ENCODE data around the gene GABRR3.

GABRR3 gene

DNA sequence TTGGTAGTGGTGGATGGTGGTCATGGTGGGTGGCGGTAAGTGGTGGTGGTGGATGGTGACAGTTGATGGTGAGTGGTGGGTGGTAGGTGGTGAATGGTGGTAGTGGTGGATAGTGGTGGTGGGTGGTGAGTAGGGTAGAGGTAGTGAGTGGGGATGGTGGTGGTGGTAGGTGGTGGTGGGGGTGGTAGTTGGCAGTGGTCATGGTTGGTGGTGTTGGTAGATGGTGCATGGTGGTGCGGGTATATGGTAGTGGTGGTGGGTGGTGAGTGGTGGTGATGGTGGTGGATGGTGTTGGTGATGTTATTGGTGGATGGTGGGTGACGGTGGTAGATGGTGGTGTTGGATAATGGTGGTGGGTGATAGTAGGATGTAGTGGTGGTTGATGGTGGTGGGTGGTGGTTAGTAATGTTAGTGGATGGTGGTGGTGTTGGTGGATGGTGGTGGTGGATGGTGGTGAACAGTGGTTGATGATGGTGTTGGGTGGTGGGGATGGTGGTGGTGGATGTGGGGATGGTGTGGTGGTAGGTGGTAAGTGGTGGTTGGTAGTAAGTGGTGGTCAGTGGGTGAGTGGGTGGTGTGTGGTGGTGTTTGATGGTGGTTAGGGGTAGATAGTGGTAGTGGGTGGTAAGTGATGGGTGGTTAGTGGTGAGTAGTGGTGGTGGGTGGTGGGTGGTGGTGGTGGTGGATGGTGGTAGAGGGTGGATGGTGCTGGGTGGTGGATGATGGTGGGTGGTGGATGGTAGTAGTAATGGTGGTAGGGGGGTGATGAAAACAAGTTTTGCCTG is 46.1 kb downstream of the GABRR3 start:
- DNase-seq (ENCODE audit: low spot score) = no peak

- DNase-seq (ENCODE audit: low spot score) = no peak
These were observed 47.8 kb downstream of the GABRR3 start for GRCh38 chr3:97987306-97987705.

- DNase-seq (ENCODE audit: low spot score) = no peak
These were observed 51.1 kb downstream of the GABRR3 start for GRCh38 chr3:97983933-97984491.

DNA sequence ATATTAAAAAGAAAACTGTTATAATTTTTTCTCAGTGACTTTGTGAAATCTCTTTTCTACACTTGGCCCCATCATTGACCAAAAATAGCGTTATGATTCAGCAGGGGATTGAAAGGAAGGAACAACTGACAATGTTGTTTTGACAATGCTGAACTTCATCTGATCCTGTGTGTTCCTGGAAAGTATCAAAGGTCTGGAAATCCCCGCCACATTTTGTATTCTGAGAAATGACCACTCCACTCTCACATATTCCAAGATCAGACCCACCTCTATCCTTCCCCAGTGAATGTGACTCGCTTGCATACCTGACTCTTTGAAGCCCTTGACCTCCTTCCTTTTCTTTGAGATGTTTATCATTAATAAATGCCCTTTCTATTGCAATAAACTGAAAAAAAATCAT is 53.2 kb downstream of the GABRR3 start:
- no peak for DNase-seq (ENCODE audit: low spot score)

GRCh38 chr3:97979610-97980009 is 55.5 kb downstream of the GABRR3 start:
- no peak for DNase-seq (ENCODE audit: low spot score)

- DNase-seq (ENCODE audit: low spot score) = no peak
These were observed 59.6 kb downstream of the GABRR3 start for GRCh38 chr3:97975466-97975865.

DNA sequence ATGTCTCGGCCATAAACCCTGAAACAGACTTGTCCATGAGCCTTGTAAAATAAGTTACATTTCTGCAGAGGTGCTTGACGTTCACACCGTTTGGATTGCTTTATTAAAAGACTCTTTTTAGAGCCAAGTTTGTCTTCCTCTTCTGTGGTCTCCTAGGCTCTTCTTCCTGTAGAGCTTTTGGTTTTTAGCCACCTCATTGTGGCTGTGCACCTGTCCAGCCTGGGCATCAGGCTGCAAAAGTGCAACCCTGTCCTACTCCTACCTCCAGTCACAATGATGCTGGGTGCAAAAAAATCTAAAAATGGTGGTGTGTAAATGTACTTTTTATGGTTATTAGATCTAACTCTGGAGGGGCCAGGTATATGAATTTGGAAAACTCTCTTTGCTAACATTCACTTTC is 60.1 kb downstream of the GABRR3 start:
- no peak for DNase-seq (ENCODE audit: low spot score)

- DNase-seq (ENCODE audit: low spot score) = no peak
These were observed 62.1 kb downstream of the GABRR3 start for GRCh38 chr3:97972976-97973375.

GRCh38 chr3:97971679-97972567 is 63.2 kb downstream of the GABRR3 start, which contains the start of gene RIOX2:
Gene RIOX2 (minus strand): TSS chr3:97972431. CDS start chr3:97967593, 4,838 bp downstream.
- peak; percentile 75 for DNase-seq (ENCODE audit: low spot score)

DNA sequence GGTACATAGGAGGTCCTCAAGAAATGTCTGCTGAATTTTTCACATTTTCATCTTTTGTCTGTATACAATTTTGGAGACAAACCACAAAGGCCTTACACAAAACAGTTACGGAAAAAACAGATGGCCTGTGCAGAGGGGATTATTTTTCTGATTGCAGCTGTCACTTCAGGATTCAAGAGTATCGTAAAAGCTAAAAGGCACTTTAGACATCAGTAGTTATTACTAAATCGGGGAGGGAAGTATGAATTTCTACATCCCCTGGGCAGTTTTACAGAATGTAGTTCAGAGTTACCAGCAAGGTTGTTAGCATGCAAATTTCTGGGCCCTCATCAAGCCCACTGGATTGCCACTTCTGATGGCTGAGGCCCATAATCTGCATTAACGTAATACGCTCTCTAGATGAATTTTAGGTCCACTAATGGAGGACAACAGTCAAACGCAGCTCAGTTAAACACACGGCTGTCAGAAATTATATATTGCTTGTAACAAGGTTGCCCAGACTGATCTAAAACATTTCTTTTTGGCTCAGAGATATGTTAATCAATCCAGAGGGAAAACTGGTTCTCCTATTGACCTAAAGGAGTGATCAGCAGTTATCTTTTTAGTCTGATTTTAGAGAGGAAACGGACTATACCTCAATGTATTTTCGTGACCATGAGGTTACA is 64.0 kb downstream of the GABRR3 start:
- no peak for DNase-seq (ENCODE audit: low spot score)

DNA sequence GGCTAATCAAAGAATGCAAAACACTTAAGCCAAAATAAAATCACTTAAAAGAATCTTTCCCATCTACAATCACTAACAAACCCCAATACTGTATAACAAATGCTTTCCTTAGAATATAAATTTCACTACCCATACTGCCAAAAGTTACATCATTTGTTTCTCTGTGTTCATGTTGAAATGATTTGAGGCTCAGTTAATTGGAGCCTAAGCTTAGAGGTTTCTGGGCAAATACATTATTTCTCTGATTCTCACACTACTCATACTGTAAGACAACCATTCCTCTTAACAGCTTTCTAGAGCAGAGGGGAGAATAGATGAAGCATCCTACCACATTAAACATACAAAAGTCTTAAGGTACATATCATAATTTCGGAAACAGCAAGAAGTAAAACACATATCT is 65.0 kb downstream of the GABRR3 start:
- no peak for DNase-seq (ENCODE audit: low spot score)

GRCh38 chr3:97969541-97969940 is 65.6 kb downstream of the GABRR3 start:
- no peak for DNase-seq (ENCODE audit: low spot score)

- no peak for DNase-seq (ENCODE audit: low spot score)
These were observed 66.7 kb downstream of the GABRR3 start for GRCh38 chr3:97968376-97968775.

DNA sequence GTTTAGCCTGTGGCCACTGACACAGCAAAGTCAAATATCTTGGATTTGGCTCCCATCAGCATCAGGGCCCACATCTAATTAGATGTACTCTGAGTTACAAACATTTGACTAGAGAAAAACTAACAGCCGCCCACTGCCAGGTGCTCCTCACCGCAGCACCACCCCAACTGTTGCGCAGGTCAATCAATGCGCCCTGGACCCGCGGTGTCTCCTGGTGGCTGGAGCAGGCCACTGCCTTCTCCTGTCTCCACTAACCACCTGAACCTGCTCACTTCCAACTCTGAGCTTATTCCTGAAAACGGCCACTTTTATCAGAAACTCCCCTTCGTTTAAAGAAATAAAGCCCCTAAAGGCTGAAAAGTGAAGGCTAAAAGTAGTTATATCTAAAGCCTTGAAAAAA is 67.1 kb downstream of the GABRR3 start:
- no peak for DNase-seq (ENCODE audit: low spot score)

DNA sequence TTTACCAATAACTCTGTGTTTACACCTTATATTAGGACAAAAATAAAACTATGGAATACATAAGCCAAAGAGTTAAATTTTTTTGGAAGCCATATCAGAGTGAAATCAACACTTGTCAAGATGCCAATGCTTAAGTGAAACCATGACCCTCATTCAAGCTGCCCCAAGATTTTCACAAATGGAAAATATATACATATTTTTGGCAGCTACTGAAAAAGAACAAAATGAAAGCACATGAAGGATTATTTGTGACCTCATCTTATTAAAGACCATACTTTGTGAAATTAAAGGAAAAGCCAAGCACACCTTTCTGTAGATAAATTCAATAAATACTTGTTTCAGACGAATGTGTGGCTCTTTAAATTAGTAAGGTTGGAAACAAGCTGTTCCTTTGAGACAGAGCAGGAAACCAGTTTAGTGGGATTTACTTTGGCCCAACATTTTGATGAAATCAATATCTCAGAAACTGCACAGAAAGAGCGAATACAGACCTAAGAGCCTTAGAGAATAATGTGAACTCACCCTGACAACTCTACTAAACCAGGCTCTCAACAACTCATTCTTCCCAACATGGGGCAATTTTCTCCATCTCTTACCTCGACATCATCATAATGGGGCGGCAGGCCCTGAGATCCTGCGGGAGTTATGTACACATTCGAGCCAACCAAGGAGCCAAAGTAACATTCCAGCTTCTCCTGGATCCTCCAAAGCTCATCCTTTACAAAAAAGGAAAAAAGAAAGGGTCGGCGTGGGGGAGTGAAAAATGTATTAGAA is 73.9 kb downstream of the GABRR3 start:
- DNase-seq (ENCODE audit: low spot score) = no peak

GRCh38 chr3:97960551-97960950 is 74.6 kb downstream of the GABRR3 start:
- DNase-seq (ENCODE audit: low spot score) = no peak

DNA sequence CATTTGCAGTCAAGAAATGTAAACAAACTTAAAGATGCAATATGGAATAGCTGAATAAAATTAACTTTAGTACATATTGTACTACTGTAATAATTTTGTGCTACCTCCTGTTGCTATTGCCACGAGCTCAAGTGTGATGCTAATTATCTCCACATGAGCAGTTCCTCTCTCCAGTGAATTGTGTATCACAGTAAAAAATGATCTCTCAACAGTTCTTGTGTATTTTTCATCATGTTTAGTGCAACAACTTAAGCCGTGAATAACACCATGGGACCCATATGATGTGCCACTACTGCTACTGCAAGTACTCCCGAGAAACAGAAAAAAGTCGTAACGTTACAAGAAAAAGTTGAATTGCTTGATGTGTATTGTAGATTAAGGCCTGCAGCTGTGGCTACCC is 75.2 kb downstream of the GABRR3 start:
- DNase-seq (ENCODE audit: low spot score) = no peak

- no peak for DNase-seq (ENCODE audit: low spot score)
These were observed 76.3 kb downstream of the GABRR3 start for GRCh38 chr3:97958796-97959195.

- no peak for DNase-seq (ENCODE audit: low spot score)
These were observed 76.7 kb downstream of the GABRR3 start for GRCh38 chr3:97958396-97958795.

GRCh38 chr3:97957617-97958311 is 77.4 kb downstream of the GABRR3 start:
- DNase-seq (ENCODE audit: low spot score) = no peak

GRCh38 chr3:97956051-97956450 is 79.1 kb downstream of the GABRR3 start:
- DNase-seq (ENCODE audit: low spot score) = no peak
